ENCODE data around the gene PRPF6.

PRPF6 gene

DNA sequence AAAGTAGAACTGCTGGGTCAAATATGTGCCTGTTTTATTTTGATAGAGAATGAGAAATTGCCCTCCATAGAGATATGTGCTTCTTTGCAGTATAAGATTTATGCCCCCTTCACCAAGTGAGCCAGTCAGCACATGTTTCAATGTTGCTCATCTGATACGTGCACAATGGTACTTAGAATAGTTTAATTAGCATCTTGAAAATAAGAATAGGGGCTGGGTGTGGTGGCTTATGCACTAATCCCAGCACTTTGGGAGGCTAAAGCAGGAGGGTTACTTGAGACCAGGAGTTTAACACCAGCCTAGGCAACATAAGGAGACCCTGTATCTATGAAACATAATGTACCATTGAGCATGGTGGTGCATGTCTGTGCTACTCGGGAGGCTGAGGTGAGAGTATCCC is 34.7 kb downstream of the PRPF6 start:
- no peak overlapping the region for H3K27ac ChIP-seq
- TF ChIP-seq, protein P1, sequence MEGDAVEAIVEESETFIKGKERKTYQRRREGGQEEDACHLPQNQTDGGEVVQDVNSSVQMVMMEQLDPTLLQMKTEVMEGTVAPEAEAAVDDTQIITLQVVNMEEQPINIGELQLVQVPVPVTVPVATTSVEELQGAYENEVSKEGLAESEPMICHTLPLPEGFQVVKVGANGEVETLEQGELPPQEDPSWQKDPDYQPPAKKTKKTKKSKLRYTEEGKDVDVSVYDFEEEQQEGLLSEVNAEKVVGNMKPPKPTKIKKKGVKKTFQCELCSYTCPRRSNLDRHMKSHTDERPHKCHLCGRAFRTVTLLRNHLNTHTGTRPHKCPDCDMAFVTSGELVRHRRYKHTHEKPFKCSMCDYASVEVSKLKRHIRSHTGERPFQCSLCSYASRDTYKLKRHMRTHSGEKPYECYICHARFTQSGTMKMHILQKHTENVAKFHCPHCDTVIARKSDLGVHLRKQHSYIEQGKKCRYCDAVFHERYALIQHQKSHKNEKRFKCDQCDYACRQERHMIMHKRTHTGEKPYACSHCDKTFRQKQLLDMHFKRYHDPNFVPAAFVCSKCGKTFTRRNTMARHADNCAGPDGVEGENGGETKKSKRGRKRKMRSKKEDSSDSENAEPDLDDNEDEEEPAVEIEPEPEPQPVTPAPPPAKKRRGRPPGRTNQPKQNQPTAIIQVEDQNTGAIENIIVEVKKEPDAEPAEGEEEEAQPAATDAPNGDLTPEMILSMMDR (IDR thresholded peaks at IDR 0.05): no peak
- H3K36me3 ChIP-seq: peaks cover 83 to 91% (median 85%) of the 10 kb centered on the region in 3 donors
- H3K27me3 ChIP-seq: no peaks in the 10 kb centered on the region
- intact Hi-C loops (cut with DNase I; ENCODE audit: low total_unique reads): no loop called here
- H3K4me3 ChIP-seq: no peak overlapping the region
- no peak for DNase-seq
- H3K4me1 ChIP-seq: no peaks in the 10 kb centered on the region
- H3K9me3 ChIP-seq: no peaks in the 10 kb centered on the region

DNA sequence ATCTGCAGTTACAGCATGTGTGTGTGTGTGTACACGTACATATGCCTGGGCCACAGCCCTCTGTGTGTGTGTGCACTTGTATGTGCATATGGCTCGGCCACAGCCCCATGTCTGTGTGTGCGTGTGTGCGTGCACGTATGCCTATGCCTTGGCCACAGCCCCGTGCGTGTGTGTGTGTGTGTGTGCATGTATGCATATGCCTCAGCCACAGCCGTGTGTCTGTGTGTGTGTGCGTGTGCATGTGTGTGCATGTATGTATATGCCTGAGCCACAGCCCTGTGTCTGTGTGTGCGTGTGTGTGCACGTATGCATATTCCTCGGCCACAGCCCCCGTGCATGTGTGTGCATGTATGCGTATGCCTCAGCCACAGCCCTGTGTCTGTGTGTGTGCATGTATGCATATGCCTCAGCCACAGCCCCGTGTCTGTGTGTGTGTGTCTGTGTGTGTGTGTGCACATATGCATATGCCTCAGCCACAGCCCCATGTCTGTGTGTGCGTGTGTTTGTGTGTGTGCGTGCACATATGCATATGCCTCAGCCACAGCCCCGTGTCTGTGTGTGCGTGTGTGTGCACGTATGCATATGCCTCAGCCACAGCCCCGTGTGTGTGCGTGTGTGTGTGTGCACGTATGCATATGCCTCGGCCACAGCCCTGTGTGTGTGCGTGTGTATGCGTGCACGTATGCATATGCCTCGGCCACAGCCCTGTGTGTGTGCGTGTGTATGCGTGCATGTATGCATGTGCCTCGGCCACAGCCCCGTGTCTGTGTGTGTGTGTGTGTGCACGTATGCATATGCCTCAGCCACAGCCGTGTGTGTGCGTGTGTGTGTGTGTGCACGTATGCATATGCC is 40.4 kb downstream of the PRPF6 start:
- Histone ChIP-seq H3K4me1 (no peaks in the 10 kb centered on the region), H3K27ac (no peak overlapping the region), H3K36me3 (peaks cover 92 to 100% (median 97%) of the 10 kb centered on the region in 3 donors), H3K9me3 (no peaks in the 10 kb centered on the region), H3K27me3 (no peaks in the 10 kb centered on the region), H3K4me3 (no peak overlapping the region)
- intact Hi-C loops (cut with DNase I; ENCODE audit: low total_unique reads): no loop called here
- DNase-seq: no peak
- TF ChIP-seq, protein P1 (IDR thresholded peaks at IDR 0.05): no peak

DNA sequence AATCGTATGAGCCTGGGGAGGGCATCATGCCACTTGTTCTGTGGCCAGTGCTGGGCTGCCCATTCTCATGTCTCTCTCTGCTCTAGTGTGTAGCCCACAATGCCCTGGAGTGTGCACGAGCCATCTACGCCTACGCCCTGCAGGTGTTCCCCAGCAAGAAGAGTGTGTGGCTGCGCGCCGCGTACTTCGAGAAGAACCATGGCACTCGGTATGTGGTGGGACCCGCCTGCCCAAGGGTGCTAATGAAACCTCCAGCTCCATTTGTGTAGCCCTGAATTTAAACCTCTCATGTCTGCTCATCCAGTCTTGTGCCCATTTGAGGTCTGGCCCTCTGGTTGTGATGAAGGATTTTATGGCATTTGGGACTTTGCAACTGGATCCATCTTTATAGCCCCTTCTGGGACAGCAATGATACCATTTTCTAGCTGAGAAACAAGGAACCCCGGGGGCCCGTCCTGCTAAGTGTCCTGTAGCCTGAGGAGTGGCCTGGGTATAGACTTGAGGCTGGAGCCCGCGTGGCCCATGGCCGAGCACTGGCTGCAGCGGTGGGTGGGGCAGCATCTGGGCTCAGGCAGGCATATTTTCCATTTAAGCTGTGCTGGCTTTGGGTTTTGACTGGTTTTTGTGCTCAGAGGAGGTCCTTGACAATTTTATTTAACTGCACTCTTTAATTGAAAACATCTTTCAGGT is 41.9 kb downstream of the PRPF6 start:
- Histone ChIP-seq H3K4me3 (no peak overlapping the region), H3K27ac (no peak overlapping the region), H3K4me1 (no peaks in the 10 kb centered on the region), H3K36me3 (peaks cover 92 to 100% (median 97%) of the 10 kb centered on the region in 3 donors), H3K27me3 (no peaks in the 10 kb centered on the region), H3K9me3 (no peaks in the 10 kb centered on the region)
- DNase-seq: no peak
- TF ChIP-seq, protein P1 (IDR thresholded peaks at IDR 0.05): no peak
- intact Hi-C loops (cut with DNase I; ENCODE audit: low total_unique reads): no loop called here

DNA sequence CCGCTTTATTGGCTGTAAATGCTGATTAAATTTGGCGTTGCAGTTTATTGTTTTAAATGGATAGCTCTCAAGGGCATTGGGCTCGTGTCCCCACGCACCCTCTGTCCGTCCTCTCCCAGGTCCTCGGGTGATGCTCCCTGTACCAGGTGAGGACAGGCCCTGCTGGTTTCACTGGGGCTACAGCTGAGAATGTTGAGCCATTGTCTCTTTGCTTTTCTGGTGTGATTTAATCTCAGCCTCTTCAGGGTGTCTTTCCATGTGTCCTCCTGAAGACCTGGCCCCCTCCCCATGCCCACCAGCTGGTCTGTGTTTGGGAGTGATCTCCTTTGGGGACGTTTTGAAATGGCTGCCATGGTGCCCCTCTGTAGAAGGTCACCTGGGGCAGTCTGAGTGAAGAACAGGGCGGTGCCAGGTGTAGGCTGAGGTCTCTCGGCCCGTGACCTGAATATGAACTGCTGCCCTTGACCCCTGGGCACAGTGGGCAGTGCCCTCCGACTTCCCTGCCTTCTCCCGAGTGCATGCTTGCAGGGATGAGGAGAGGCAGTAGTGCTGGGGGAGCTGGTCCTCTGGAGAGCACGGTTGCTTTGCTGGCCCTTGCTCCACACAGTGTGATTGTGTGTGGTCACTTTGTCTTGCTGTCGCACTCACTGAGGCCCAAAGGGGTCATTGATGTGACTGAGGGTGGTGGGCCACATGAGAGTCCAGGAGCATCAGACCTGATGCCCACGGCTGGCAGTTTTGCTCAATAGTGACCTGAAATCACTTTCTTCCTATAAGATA is 42.6 kb downstream of the PRPF6 start:
- H3K36me3 ChIP-seq: peaks cover 92 to 100% (median 97%) of the 10 kb centered on the region in 3 donors
- TF ChIP-seq, protein P1 (IDR thresholded peaks at IDR 0.05): no peak
- no peak overlapping the region for H3K4me3 ChIP-seq
- no peak for DNase-seq
- no peak overlapping the region for H3K27ac ChIP-seq
- no peaks in the 10 kb centered on the region for H3K4me1 ChIP-seq
- no peaks in the 10 kb centered on the region for H3K27me3 ChIP-seq
- intact Hi-C loops (cut with DNase I; ENCODE audit: low total_unique reads): no loop called here
- H3K9me3 ChIP-seq: no peaks in the 10 kb centered on the region

DNA sequence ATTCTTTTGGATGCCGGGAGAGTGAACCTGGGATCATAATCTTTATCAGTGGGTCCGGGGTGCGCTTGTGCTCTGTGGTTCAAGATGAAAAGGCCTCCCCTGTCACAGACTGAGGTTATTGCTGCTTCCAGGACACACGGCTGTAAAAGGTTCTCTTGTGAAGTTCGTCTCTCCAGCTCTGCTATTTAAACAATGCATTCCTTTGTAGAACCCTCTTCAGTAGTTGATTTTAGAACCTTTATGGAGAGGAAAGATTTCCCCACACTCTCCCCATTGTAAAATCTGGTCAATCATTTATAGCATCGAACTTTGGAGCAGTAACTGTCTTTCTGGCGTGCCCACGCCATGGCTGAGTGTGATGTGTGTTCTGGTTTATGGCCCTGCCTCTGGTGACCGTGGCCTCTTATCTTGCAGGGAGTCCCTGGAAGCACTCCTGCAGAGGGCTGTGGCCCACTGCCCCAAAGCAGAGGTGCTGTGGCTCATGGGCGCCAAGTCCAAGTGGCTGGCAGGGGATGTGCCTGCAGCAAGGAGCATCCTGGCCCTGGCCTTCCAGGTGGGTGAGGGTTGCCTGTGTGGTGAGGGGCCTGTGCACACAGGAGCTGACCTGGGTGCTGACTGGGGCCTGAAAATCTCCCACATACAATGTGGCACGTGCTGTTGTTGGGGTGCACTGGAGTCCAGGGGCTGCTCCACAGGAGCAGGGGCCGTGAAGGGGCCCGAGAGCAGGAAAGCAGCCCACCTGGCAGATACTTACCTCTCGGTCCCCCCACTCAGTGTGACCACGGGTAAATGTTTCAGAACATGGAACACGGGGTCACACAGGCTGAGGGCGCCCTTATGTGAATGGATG is 43.4 kb downstream of the PRPF6 start:
- H3K27ac ChIP-seq: no peak overlapping the region
- no peaks in the 10 kb centered on the region for H3K4me1 ChIP-seq
- no peak overlapping the region for H3K4me3 ChIP-seq
- H3K27me3 ChIP-seq: no peaks in the 10 kb centered on the region
- intact Hi-C loops (cut with DNase I; ENCODE audit: low total_unique reads): no loop called here
- no peak for DNase-seq
- H3K36me3 ChIP-seq: peaks cover 92 to 100% (median 97%) of the 10 kb centered on the region in 3 donors
- TF ChIP-seq, protein P1 (IDR thresholded peaks at IDR 0.05): no peak
- no peaks in the 10 kb centered on the region for H3K9me3 ChIP-seq
